ENCODE results near the gene S100A9. TPM values are rescaled to one million over a fixed set of nuclear protein-coding genes. Genes with fewer than 3 reads are reported as not detected.

The S100A9 gene
- total RNA-seq, 2 experiments from 2014 or later = not detected

GRCh38 chr1:153355445-153356071, 2.1 kb upstream of the S100A9 start:
- ChIA-PET POLR2A (no interaction called here), CTCF (interaction anchor here (0.7 to 7.4 kb wide), 14 partner anchors 9 to 248 kb away, joined by 3 to 140 read pairs (median 6); no protein-coding TSS in a partner anchor)
- no peaks in the 10 kb centered on the region for H3K36me3 Mint-ChIP-seq (ENCODE audit: low read depth)
- peaks cover 19% of the 10 kb centered on the region for H3K27me3 Mint-ChIP-seq (ENCODE audit: low read depth)
- no peak overlapping the region for H3K27ac Mint-ChIP-seq
- ATAC-seq = peak; percentile 79
- peak; percentile 65 for DNase-seq
- no peak overlapping the region for H3K4me3 Mint-ChIP-seq
- no peaks in the 10 kb centered on the region for H3K9me3 Mint-ChIP-seq (ENCODE audit: insufficient read depth)
- peaks cover 11% of the 10 kb centered on the region for H3K4me1 Mint-ChIP-seq (ENCODE audit: low read depth)

- Mint-ChIP-seq H3K4me1 (ENCODE audit: low read depth) (peaks cover 11% of the 10 kb centered on the region), H3K4me3 (no peak overlapping the region), H3K36me3 (ENCODE audit: low read depth) (no peaks in the 10 kb centered on the region), H3K27me3 (ENCODE audit: low read depth) (peaks cover 10% of the 10 kb centered on the region), H3K9me3 (ENCODE audit: insufficient read depth) (no peaks in the 10 kb centered on the region), H3K27ac (no peak overlapping the region)
- ChIA-PET POLR2A (no interaction called here), CTCF (interaction anchor here (0.9 to 7.4 kb wide), 12 partner anchors 11 to 247 kb away, joined by 3 to 140 read pairs (median 6); no protein-coding TSS in a partner anchor)
- ATAC-seq (no peak), DNase-seq (no peak)
Observed at GRCh38 chr1:153356392-153357075, 1.1 kb upstream of the S100A9 start.

- DNase-seq = no peak
- no peak for ATAC-seq
- Mint-ChIP-seq H3K9me3 (ENCODE audit: insufficient read depth) (no peaks in the 10 kb centered on the region), H3K4me3 (no peak overlapping the region), H3K27ac (no peak overlapping the region), H3K27me3 (ENCODE audit: low read depth) (peaks cover 10% of the 10 kb centered on the region), H3K4me1 (ENCODE audit: low read depth) (peaks cover 11% of the 10 kb centered on the region), H3K36me3 (ENCODE audit: low read depth) (no peaks in the 10 kb centered on the region)
- POLR2A ChIA-PET = no interaction called here
- CTCF ChIA-PET = interaction anchor here (0.8 to 7.4 kb wide), 5 partner anchors 11 to 137 kb away, joined by 3 to 140 read pairs (median 6); no protein-coding TSS in a partner anchor
Observed at GRCh38 chr1:153357076-153357852, 390 bp upstream of the S100A9 start.

GRCh38 chr1:153358691-153358975, 979 bp downstream of the S100A9 start:
- Mint-ChIP-seq H3K36me3 (ENCODE audit: low read depth) (no peaks in the 10 kb centered on the region), H3K4me3 (no peak overlapping the region), H3K9me3 (ENCODE audit: insufficient read depth) (no peaks in the 10 kb centered on the region), H3K27me3 (ENCODE audit: low read depth) (peaks cover 14% of the 10 kb centered on the region), H3K4me1 (ENCODE audit: low read depth) (peaks cover 11% of the 10 kb centered on the region), H3K27ac (no peak overlapping the region)
- CTCF ChIA-PET = interaction anchor here (4.0 kb wide), 1 partner anchor 13 kb away, joined by 19 read pairs; no protein-coding TSS in a partner anchor
- POLR2A ChIA-PET = no interaction called here
- DNase-seq (no peak), ATAC-seq (no peak)

- H3K27ac Mint-ChIP-seq = no peak overlapping the region
- H3K9me3 Mint-ChIP-seq (ENCODE audit: insufficient read depth) = no peaks in the 10 kb centered on the region
- ChIA-PET CTCF (no interaction called here), POLR2A (no interaction called here)
- no peaks in the 10 kb centered on the region for H3K36me3 Mint-ChIP-seq (ENCODE audit: low read depth)
- H3K4me3 Mint-ChIP-seq = no peak overlapping the region
- no peak for ATAC-seq
- DNase-seq = no peak
- H3K27me3 Mint-ChIP-seq (ENCODE audit: low read depth) = peaks cover 15% of the 10 kb centered on the region
- H3K4me1 Mint-ChIP-seq (ENCODE audit: low read depth) = peaks cover 11% of the 10 kb centered on the region
Observed at GRCh38 chr1:153359241-153359640, 1.6 kb downstream of the S100A9 start.

- H3K4me3 Mint-ChIP-seq = no peak overlapping the region
- CTCF ChIA-PET = interaction anchor here (0.9 kb wide), 1 partner anchor 135 kb away, joined by 4 read pairs; no protein-coding TSS in a partner anchor
Observed at GRCh38 chr1:153360190-153360589, 2.5 kb downstream of the S100A9 start.

GRCh38 chr1:153360592-153361479, 3.2 kb downstream of the S100A9 start:
- Mint-ChIP-seq H3K36me3 (ENCODE audit: low read depth) (no peaks in the 10 kb centered on the region), H3K27me3 (ENCODE audit: low read depth) (peaks cover 15% of the 10 kb centered on the region), H3K9me3 (ENCODE audit: insufficient read depth) (no peaks in the 10 kb centered on the region), H3K4me1 (ENCODE audit: low read depth) (peaks cover 11% of the 10 kb centered on the region), H3K27ac (no peak overlapping the region), H3K4me3 (no peak overlapping the region)
- POLR2A ChIA-PET = no interaction called here
- CTCF ChIA-PET = interaction anchor here (0.9 to 1.3 kb wide), 2 partner anchors 8 to 134 kb away, joined by 4 to 5 read pairs; no protein-coding TSS in a partner anchor
- no peak for DNase-seq
- no peak for ATAC-seq

More at GRCh38 chr1:153360190-153360589, 2.5 kb downstream of the S100A9 start:
- Mint-ChIP-seq H3K27ac (no peak overlapping the region), H3K36me3 (ENCODE audit: low read depth) (no peaks in the 10 kb centered on the region), H3K9me3 (ENCODE audit: insufficient read depth) (no peaks in the 10 kb centered on the region), H3K27me3 (ENCODE audit: low read depth) (peaks cover 15% of the 10 kb centered on the region), H3K4me1 (ENCODE audit: low read depth) (peaks cover 11% of the 10 kb centered on the region)
- ATAC-seq = no peak
- no peak for DNase-seq
- POLR2A ChIA-PET = no interaction called here

GRCh38 chr1:153361480-153362109, 3.9 kb downstream of the S100A9 start:
- Mint-ChIP-seq H3K27me3 (ENCODE audit: low read depth) (peaks cover 9% of the 10 kb centered on the region), H3K4me1 (ENCODE audit: low read depth) (peaks cover 11% of the 10 kb centered on the region), H3K27ac (no peak overlapping the region), H3K4me3 (no peak overlapping the region), H3K36me3 (ENCODE audit: low read depth) (no peaks in the 10 kb centered on the region), H3K9me3 (ENCODE audit: insufficient read depth) (no peaks in the 10 kb centered on the region)
- CTCF ChIA-PET = interaction anchor here (1.0 to 1.3 kb wide), 2 partner anchors 9 to 149 kb away, joined by 3 to 5 read pairs; no protein-coding TSS in a partner anchor
- POLR2A ChIA-PET = no interaction called here
- ATAC-seq (no peak), DNase-seq (no peak)

GRCh38 chr1:153362187-153362775, 4.6 kb downstream of the S100A9 start:
- ATAC-seq (no peak), DNase-seq (no peak)
- ChIA-PET CTCF (interaction anchor here (0.7 to 1.3 kb wide), 3 partner anchors 10 to 149 kb away, joined by 3 to 5 read pairs (median 3); no protein-coding TSS in a partner anchor), POLR2A (no interaction called here)
- H3K27ac Mint-ChIP-seq = no peak overlapping the region
- peaks cover 8% of the 10 kb centered on the region for H3K4me1 Mint-ChIP-seq (ENCODE audit: low read depth)
- no peak overlapping the region for H3K4me3 Mint-ChIP-seq
- H3K36me3 Mint-ChIP-seq (ENCODE audit: low read depth) = no peaks in the 10 kb centered on the region
- no peaks in the 10 kb centered on the region for H3K9me3 Mint-ChIP-seq (ENCODE audit: insufficient read depth)
- H3K27me3 Mint-ChIP-seq (ENCODE audit: low read depth) = peaks cover 7% of the 10 kb centered on the region

GRCh38 chr1:153363641-153364040, 6.0 kb downstream of the S100A9 start:
- no peak overlapping the region for H3K4me3 Mint-ChIP-seq
- CTCF ChIA-PET = interaction anchor here (0.5 to 2.1 kb wide), 2 partner anchors 8 to 984 kb away, joined by 3 to 6 read pairs; no protein-coding TSS in a partner anchor
- no peaks in the 10 kb centered on the region for H3K4me1 Mint-ChIP-seq (ENCODE audit: low read depth)
- H3K9me3 Mint-ChIP-seq (ENCODE audit: insufficient read depth) = no peaks in the 10 kb centered on the region
- no peak overlapping the region for H3K27ac Mint-ChIP-seq
- H3K36me3 Mint-ChIP-seq (ENCODE audit: low read depth) = no peaks in the 10 kb centered on the region
- no peak for ATAC-seq
- H3K27me3 Mint-ChIP-seq (ENCODE audit: low read depth) = peaks cover 7% of the 10 kb centered on the region
- POLR2A ChIA-PET = no interaction called here
- DNase-seq = no peak

Data from activated CD8-positive, alpha-beta T cell treated with anti-CD3 and anti-CD28 coated beads, Interleukin-2, amount 10 ng/mL, durations not matched to agents 7 days and 5 days (primary cell).